Pancreas (tissue), 10 donors: ENCODE results near the gene RIF1. TPM values are rescaled to one million over a fixed set of nuclear protein-coding genes. Genes with fewer than 3 reads are reported as not detected.

Experiments
- ATAC-seq, 4 donors: fragments of 200-7000 bp; cut with Tn5 transposase; one replicate each; pipeline versions ENCODE4 v1.8.0 to v1.9.1; 2020; ENCODE audit warnings: mild to moderate bottlenecking in 4 of 4, moderate library complexity in 4 of 4
- DNase-seq, 6 donors: peaks; one replicate each; pipeline ENCODE4 v3.0.0-alpha.2; 2020
- FAIRE-seq: peaks from 2 replicates; lab custom pipeline; 2012; peaks lifted over from hg19 to GRCh38; lab: Jason Lieb, UNC
- H3K27ac ChIP-seq, 4 donors: fragments of 200-600 bp; sonication (generic); 1 replicate in 3 of 4; 2 replicates in 1 of 4; pipeline versions ENCODE4 v1.5.0 to v1.8.0; 2020
- H3K27me3 ChIP-seq, 4 donors: fragments of 200-600 bp; one replicate each; pipeline ENCODE4 v1.8.0; 2021
- H3K36me3 ChIP-seq, 3 donors: fragments of 200-600 bp; sonication (generic) in 1 of 3; one replicate each; pipeline versions ENCODE4 v1.5.0 to v1.8.0; 2020 to 2021
- H3K4me1 ChIP-seq, 3 donors: fragments of 200-600 bp; one replicate each; pipeline ENCODE4 v1.8.0; 2021
- H3K4me3 ChIP-seq, 4 donors: fragments of 200-600 bp; sonication (generic) in 2 of 4; one replicate each; pipeline versions ENCODE4 v1.5.0 to v1.8.0; 2020 to 2021
- H3K9me3 ChIP-seq, 4 donors: fragments of 200-600 bp; one replicate each; pipeline ENCODE4 v1.8.0; 2021
- CTCF ChIP-seq, 4 donors: fragments of 200-600 bp; sonication (generic) in 3 of 4; IDR thresholded peaks; one replicate each; pipeline versions ENCODE4 v1.5.0 to v1.8.0; 2021; ENCODE audit warnings: antibody characterized with exemption in 4 of 4
- WGBS, 2 donors: extraction: QIAGEN DNeasy Blood & Tissue Kit; methylation state at CpG; one replicate each; pipeline ENCODE4 v1.1.7; 2013; 5-methylcytosine and 5-hydroxymethylcytosine counted together
- intact Hi-C, 3 donors: fragments of 100-400 bp; cut with DNase I; formaldehyde crosslinking; loops; one replicate each; pipeline versions ENCODE4 v1.11.1 to v1.14.2; 2022
- polyA plus RNA-seq, 2 donors: library from polyadenylated mRNA; stranded (reverse); fragments of 200-250 nt; gene quantifications; one replicate each; pipeline ENCODE4 v1.2.3, GENCODE V29; 2013
- total RNA-seq, 6 donors: library from RNA; stranded (reverse); fragmentation: NEBNext Ultra II Directional in 4 of 6; extraction: Animal tissue kit (Norgen Biotek cat#: 25700) in 4 of 6; gene quantifications; one replicate each; pipeline versions ENCODE4 v1.2.1 to v1.2.4, GENCODE V29; 2021 to 2023
- donor health status: healthy with polysubstance abuse.
- donor health status: DM: no; HTN: no; CAD: no; lungs with moderate emphysema.
- donor health status: DM: no; HTN: no; CAD: no.
- donor health status: control.
- donor health status: control.
- donor health status: Bipolar disorder and iron deficiency.
- donor health status: DM: yes; HTN: yes; CAD: no.
- donor health status: DM: no; HTN: no; CAD: no.
- donor health status: DM: no; HTN: no; CAD: no.
- donor health status: DM: yes; HTN: yes; CAD: no.

Gene RIF1
- total and polyA plus RNA-seq, 8 donors = 2.6 to 21.6 (median 17.0) TPM

- Histone ChIP-seq H3K9me3 (no peaks in the 10 kb centered on the region), H3K4me3 (no peak overlapping the region), H3K4me1 (no peaks in the 10 kb centered on the region), H3K36me3 (no peaks in the 10 kb centered on the region), H3K27me3 (no peaks in the 10 kb centered on the region), H3K27ac (no peak overlapping the region)
- WGBS, 2 donors = 64 to 66% methylated on average over 2 of the region's 2 CpGs
- FAIRE-seq (no peak), ATAC-seq (no peak), DNase-seq (no peak)
- no peak for TF ChIP-seq CTCF (IDR thresholded peaks at IDR 0.05)
- intact Hi-C loops = no loop called here
Measured at GRCh38 chr2:151391436-151391835, 18.3 kb upstream of the RIF1 start.

- Histone ChIP-seq H3K4me3 (no peak overlapping the region), H3K9me3 (no peaks in the 10 kb centered on the region), H3K4me1 (no peaks in the 10 kb centered on the region), H3K27me3 (no peaks in the 10 kb centered on the region), H3K36me3 (no peaks in the 10 kb centered on the region), H3K27ac (no peak overlapping the region)
- FAIRE-seq (no peak), DNase-seq (no peak), ATAC-seq (no peak)
- intact Hi-C loops = no loop called here
- TF ChIP-seq CTCF (IDR thresholded peaks at IDR 0.05) = no peak
- 86 to 88% methylated on average over 4 of the region's 4 CpGs for WGBS, 2 donors
Measured at GRCh38 chr2:151394509-151394908, 15.2 kb upstream of the RIF1 start.

- Histone ChIP-seq H3K4me3 (no peak overlapping the region), H3K4me1 (no peaks in the 10 kb centered on the region), H3K27ac (no peak overlapping the region), H3K36me3 (no peaks in the 10 kb centered on the region), H3K9me3 (no peaks in the 10 kb centered on the region), H3K27me3 (no peaks in the 10 kb centered on the region)
- no peak for FAIRE-seq
- WGBS, 2 donors = 80 to 85% methylated on average over 4 of the region's 4 CpGs
- no peak for TF ChIP-seq CTCF (IDR thresholded peaks at IDR 0.05)
- no peak for DNase-seq
- intact Hi-C loops = no loop called here
- no peak for ATAC-seq
Measured at GRCh38 chr2:151395509-151396374, 14.0 kb upstream of the RIF1 start.

GRCh38 chr2:151399981-151400380 is 9.7 kb upstream of the RIF1 start:
- TF ChIP-seq CTCF (IDR thresholded peaks at IDR 0.05) = no peak
- Histone ChIP-seq H3K9me3 (no peaks in the 10 kb centered on the region), H3K36me3 (no peaks in the 10 kb centered on the region), H3K4me1 (no peaks in the 10 kb centered on the region), H3K27me3 (no peaks in the 10 kb centered on the region), H3K27ac (no peak overlapping the region), H3K4me3 (no peak overlapping the region)
- ATAC-seq = no peak
- no peak for DNase-seq
- WGBS, 2 donors = 90 to 96% methylated on average over 1 of the region's 1 CpG
- intact Hi-C loops = no loop called here
- FAIRE-seq = no peak

- Histone ChIP-seq H3K27me3 (no peaks in the 10 kb centered on the region), H3K4me3 (no peak overlapping the region), H3K36me3 (no peaks in the 10 kb centered on the region), H3K9me3 (no peaks in the 10 kb centered on the region), H3K4me1 (no peaks in the 10 kb centered on the region), H3K27ac (no peak overlapping the region)
- intact Hi-C loops = no loop called here
- no peak for DNase-seq
- 88 to 97% methylated on average over 5 of the region's 5 CpGs for WGBS, 2 donors
- no peak for TF ChIP-seq CTCF (IDR thresholded peaks at IDR 0.05)
- no peak for FAIRE-seq
- ATAC-seq = no peak
Measured at GRCh38 chr2:151401149-151401548, 8.6 kb upstream of the RIF1 start.
